Lung (tissue), 12 donors: ENCODE data around the gene HMX2. TPM values are rescaled to one million over a fixed set of nuclear protein-coding genes. Genes with fewer than 3 reads are reported as not detected.

ENCODE experiments used
- ATAC-seq: fragments of 200-7000 bp; cut with Tn5 transposase; one replicate; pipeline ENCODE4 v1.9.1; 2020; ENCODE audit warnings: moderate number of reproducible peaks; ENCODE audit not compliant: insufficient read depth, low FRiP score
- DNase-seq, 3 donors: peaks; one replicate each; pipeline ENCODE4 v3.0.0-alpha.2; 2013 to 2017
- H3K27ac ChIP-seq, 2 donors: one replicate each; pipeline ENCODE4 v1.5.1; 2013; ENCODE audit warnings: mild to moderate bottlenecking in 2 of 2, moderate library complexity in 2 of 2, control low read depth in 1 of 2, inconsistent platforms in 1 of 2, low read depth in 1 of 2, low read length in 1 of 2
- H3K27me3 ChIP-seq, 3 donors: one replicate each; pipeline ENCODE4 v1.5.1; 2013; ENCODE audit warnings: low read length in 2 of 3; ENCODE audit not compliant: control insufficient read depth in 3 of 3, insufficient read depth in 3 of 3
- H3K36me3 ChIP-seq, 4 donors: one replicate each; pipeline ENCODE4 v1.5.1; 2013; ENCODE audit warnings: low read length in 4 of 4, mild to moderate bottlenecking in 1 of 4, moderate library complexity in 1 of 4; ENCODE audit not compliant: control insufficient read depth in 4 of 4, insufficient read depth in 4 of 4
- H3K4me1 ChIP-seq, 5 donors: one replicate each; pipeline ENCODE4 v1.5.1; 2013; ENCODE audit warnings: low read length in 5 of 5, mild to moderate bottlenecking in 2 of 5, moderate library complexity in 1 of 5; ENCODE audit not compliant: control insufficient read depth in 5 of 5, insufficient read depth in 5 of 5
- H3K4me3 ChIP-seq: one replicate; pipeline ENCODE4 v1.5.1; 2013; ENCODE audit warnings: mild to moderate bottlenecking, control low read depth, moderate library complexity
- H3K9ac ChIP-seq, 2 donors: one replicate each; pipeline ENCODE4 v1.5.1; 2013; ENCODE audit warnings: low read length in 2 of 2, control low read depth in 1 of 2; ENCODE audit not compliant: insufficient read depth in 1 of 2
- H3K9me3 ChIP-seq, 4 donors: one replicate each; pipeline ENCODE4 v1.5.1; 2013; ENCODE audit warnings: low read length in 3 of 4, mild to moderate bottlenecking in 1 of 4, moderate library complexity in 1 of 4; ENCODE audit not compliant: control insufficient read depth in 4 of 4, insufficient read depth in 3 of 4
- WGBS, 2 donors: extraction: QIAGEN DNeasy Blood & Tissue Kit; methylation state at CpG; one replicate each; pipeline ENCODE4 v1.1.7; 2013; 5-methylcytosine and 5-hydroxymethylcytosine counted together
- polyA plus RNA-seq, 2 donors: library from polyadenylated mRNA; stranded (reverse); fragments of 200-250 nt; gene quantifications; one replicate each; pipeline ENCODE4 v1.2.1, GENCODE V29; 2013
- total RNA-seq, 2 donors: library from RNA; depleted of rRNA in 1 of 2; stranded (reverse); fragments of >200 nt in 1 of 2; gene quantifications; one replicate each; pipeline ENCODE4 v1.2.1, GENCODE V29; 2014 to 2021
- TF ChIP-seq, protein P1 (sequence below): IDR thresholded peaks from 2 replicates; pipeline ENCODE4 v1.5.1; 2012; ENCODE audit warnings: mild to moderate bottlenecking; ENCODE audit errors: control extremely low read depth, extremely low read depth
- donor health status: control.
- donor health status: control.
- donor health status: Bipolar disorder and iron deficiency.
- donor health status: healthy.
- donor health status: DM: yes; HTN: yes; CAD: no.

The HMX2 gene
- total and polyA plus RNA-seq, 4 donors = not detected

DNA sequence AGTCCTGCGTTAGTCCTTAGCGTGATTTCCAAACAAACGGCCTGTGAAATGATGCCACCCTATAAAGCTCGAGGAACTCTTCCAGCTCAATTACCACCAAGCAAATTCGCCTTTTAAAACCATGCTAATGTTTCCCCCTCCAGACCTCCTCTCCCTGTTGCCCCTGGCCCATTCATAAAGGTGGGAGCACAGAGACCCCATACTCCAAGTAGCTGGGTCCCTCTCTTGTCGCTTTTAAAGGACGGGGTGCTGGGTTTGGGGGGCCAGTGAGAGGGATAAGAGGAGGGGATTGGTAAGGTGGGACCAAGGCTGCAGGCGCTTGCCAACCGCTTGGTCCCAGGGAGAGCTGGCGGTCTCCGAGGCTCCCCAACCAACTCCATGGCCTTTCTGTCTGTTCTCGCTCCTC is 1.2 kb downstream of the HMX2 start:
- Histone ChIP-seq H3K27ac (no peak overlapping the region), H3K4me1 (peaks cover 0 to 31% (median 10%) of the 10 kb centered on the region in 5 donors), H3K9me3 (peaks cover 0 to 12% (median 0%) of the 10 kb centered on the region in 4 donors), H3K36me3 (no peaks in the 10 kb centered on the region), H3K4me3 (no peak overlapping the region), H3K27me3 (peaks cover 23 to 88% (median 76%) of the 10 kb centered on the region in 3 donors), H3K9ac (no peak overlapping the region)
- no peak for ATAC-seq
- 4 to 7% methylated on average over 12 of the region's 12 CpGs for WGBS, 2 donors
- no peak for DNase-seq
- TF ChIP-seq, protein P1, sequence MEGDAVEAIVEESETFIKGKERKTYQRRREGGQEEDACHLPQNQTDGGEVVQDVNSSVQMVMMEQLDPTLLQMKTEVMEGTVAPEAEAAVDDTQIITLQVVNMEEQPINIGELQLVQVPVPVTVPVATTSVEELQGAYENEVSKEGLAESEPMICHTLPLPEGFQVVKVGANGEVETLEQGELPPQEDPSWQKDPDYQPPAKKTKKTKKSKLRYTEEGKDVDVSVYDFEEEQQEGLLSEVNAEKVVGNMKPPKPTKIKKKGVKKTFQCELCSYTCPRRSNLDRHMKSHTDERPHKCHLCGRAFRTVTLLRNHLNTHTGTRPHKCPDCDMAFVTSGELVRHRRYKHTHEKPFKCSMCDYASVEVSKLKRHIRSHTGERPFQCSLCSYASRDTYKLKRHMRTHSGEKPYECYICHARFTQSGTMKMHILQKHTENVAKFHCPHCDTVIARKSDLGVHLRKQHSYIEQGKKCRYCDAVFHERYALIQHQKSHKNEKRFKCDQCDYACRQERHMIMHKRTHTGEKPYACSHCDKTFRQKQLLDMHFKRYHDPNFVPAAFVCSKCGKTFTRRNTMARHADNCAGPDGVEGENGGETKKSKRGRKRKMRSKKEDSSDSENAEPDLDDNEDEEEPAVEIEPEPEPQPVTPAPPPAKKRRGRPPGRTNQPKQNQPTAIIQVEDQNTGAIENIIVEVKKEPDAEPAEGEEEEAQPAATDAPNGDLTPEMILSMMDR = no peak

GRCh38 chr10:123149568-123150270 is 1.8 kb downstream of the HMX2 start:
- Histone ChIP-seq H3K4me1 (peaks cover 0 to 31% (median 10%) of the 10 kb centered on the region in 5 donors), H3K27me3 (peaks cover 23 to 82% (median 70%) of the 10 kb centered on the region in 3 donors), H3K4me3 (peak overlapping the region; percentile 33), H3K27ac (no peak overlapping the region), H3K36me3 (peaks cover 0 to 3% (median 0%) of the 10 kb centered on the region in 4 donors), H3K9ac (no peak overlapping the region), H3K9me3 (peaks cover 0 to 12% (median 0%) of the 10 kb centered on the region in 4 donors)
- 1 to 2% methylated on average over 75 to 76 of the region's 76 CpGs for WGBS, 2 donors
- TF ChIP-seq, protein P1 = no peak
- ATAC-seq (no peak), DNase-seq (peak in 1 of 3 donors; percentile 53)

GRCh38 chr10:123150271-123150985 is 2.5 kb downstream of the HMX2 start:
- DNase-seq = no peak
- TF ChIP-seq, protein P1 = no peak
- H3K4me3 ChIP-seq = no peak overlapping the region
- H3K27me3 ChIP-seq = peaks cover 23 to 75% (median 63%) of the 10 kb centered on the region in 3 donors
- 5 to 9% methylated on average over 34 of the region's 34 CpGs for WGBS, 2 donors
- H3K9me3 ChIP-seq = peaks cover 0 to 8% (median 0%) of the 10 kb centered on the region in 4 donors
- H3K9ac ChIP-seq = no peak overlapping the region
- H3K4me1 ChIP-seq = peaks cover 4 to 28% (median 16%) of the 10 kb centered on the region in 5 donors
- no peak overlapping the region for H3K27ac ChIP-seq
- H3K36me3 ChIP-seq = peaks cover 0 to 3% (median 0%) of the 10 kb centered on the region in 4 donors
- no peak for ATAC-seq
